OCI-LY7 (cell line): ENCODE measurements around the gene BAHD1.

Experiments
- CTCF ChIP-seq: fragments of 200-600 bp; sonication (generic); conservative IDR thresholded peaks from 2 replicates; pipeline ENCODE4 v1.5.1; 2014; ENCODE audit warnings: mild to moderate bottlenecking, antibody characterized with exemption, low read length, moderate library complexity, mixed read lengths
- EZH2phosphoT487 ChIP-seq: fragments of 200-600 bp; sonication (generic); IDR thresholded peaks from 2 replicates; pipeline ENCODE4 v1.6.1; 2018; ENCODE audit warnings: low read depth, borderline replicate concordance, mild to moderate bottlenecking, mixed run types, antibody characterized with exemption, low read length, moderate library complexity, mixed read lengths

GRCh38 chr15:40448354-40448753 lies 7.6 kb downstream of the BAHD1 start:
- TF ChIP-seq CTCF (no peak), EZH2phosphoT487 (no peak)
